ENCODE measurements around the gene ATG13. TPM values are rescaled to one million over a fixed set of nuclear protein-coding genes. Genes with fewer than 3 reads are reported as not detected.

Gene ATG13
- total RNA-seq, 1 donor from 2014 or later, result 78.5 TPM

- no peak for DNase-seq (ENCODE audit: low read depth)
Measured at GRCh38 chr11:46607516-46607915, 9.8 kb upstream of the ATG13 start.

- no peak for DNase-seq (ENCODE audit: low read depth)
Measured at GRCh38 chr11:46609386-46609785, 8.0 kb upstream of the ATG13 start.

- no peak for DNase-seq (ENCODE audit: low read depth)
Measured at GRCh38 chr11:46611526-46612304, 5.6 kb upstream of the ATG13 start.

DNA sequence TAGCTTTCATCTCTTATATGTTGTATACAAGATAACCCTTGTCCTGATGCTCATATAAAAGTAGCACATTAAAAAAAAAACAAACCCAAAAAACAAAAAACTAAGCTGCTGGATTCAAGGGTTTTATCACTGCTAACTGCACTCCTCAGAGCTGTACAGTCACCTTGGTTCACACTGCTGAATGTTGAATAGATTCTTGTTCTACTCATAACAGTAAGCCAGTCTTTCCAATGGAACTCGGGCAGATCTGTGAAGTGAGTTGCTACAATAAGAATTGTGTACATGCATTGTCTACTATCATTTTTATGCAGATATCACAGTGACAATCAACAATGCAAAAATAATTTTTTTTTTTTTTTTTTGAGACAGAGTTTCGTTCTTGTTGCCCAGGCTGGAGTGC, 5.0 kb upstream of the ATG13 start:
- DNase-seq (ENCODE audit: low read depth), result no peak

GRCh38 chr11:46615756-46616155, 1.6 kb upstream of the ATG13 start:
- DNase-seq (ENCODE audit: low read depth), result no peak

- peak; percentile 78 for DNase-seq (ENCODE audit: low read depth)
Measured at GRCh38 chr11:46616551-46617133, 711 bp upstream of the ATG13 start.

DNA sequence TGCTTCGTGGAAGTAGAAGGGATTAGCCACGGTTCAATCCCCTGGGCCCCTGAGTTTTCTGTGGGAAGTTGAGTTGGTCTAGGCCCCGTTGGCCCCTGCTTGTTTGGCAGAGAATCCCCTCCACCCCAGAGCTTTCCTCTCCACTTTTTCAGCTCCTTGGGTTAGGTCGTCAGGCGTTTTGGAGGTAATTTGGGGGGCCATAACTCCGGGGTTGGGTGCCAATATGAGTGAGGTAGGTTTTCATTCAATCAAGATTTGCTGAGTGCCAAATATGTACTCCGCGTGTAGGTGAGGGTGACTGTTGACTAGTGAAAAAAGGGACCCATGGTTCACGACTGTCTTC, 590 bp downstream of the ATG13 start:
- DNase-seq (ENCODE audit: low read depth), result no peak

- DNase-seq (ENCODE audit: low read depth), result no peak
Measured at GRCh38 chr11:46618837-46619236, 1.5 kb downstream of the ATG13 start.

GRCh38 chr11:46625406-46625805, 8.1 kb downstream of the ATG13 start:
- DNase-seq (ENCODE audit: low read depth), result no peak

- no peak for DNase-seq (ENCODE audit: low read depth)
Measured at GRCh38 chr11:46628961-46629360, 11.6 kb downstream of the ATG13 start.

DNA sequence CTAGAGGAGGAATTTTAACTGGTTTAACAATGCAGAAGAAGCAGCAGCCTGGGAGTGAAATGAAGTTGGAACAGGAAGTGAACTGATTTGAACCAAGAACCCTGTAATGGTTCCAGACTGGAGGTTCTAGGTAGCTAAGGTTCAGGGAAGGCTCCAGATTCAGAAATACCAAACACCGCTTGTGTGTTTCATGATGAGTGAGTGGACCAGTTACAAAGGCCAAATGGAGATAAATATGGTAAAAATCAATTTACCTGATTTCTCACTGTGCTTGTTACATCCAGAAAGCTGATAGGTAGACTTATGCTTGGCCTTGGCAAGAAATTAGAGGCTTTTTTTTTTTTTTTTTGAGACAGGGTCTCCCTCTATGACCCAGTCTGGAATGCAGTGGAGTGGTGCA, 12.9 kb downstream of the ATG13 start:
- DNase-seq (ENCODE audit: low read depth), result no peak

GRCh38 chr11:46631676-46632075, 14.3 kb downstream of the ATG13 start:
- DNase-seq (ENCODE audit: low read depth), result no peak

DNA sequence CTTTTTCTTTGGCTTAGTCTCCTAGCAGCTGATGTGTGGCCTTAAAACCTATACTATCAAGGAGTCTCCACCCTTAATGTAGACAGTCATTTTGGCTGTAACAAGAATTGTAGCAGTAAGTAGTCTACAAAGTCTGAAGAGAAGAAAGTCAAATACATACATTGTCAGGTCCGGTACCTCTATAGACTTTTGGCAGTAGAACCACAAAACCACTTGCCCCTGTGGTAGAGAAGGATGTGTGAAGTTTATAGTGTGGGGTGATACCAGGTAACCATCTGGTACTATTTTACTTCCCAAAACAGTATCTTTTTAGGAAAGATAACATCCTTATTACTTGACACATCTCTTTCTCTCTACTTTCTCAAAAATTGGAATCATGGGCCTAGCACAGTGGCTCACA, 15.1 kb downstream of the ATG13 start:
- DNase-seq (ENCODE audit: low read depth), result no peak

- DNase-seq (ENCODE audit: low read depth), result no peak
Measured at GRCh38 chr11:46633291-46634217, 16.2 kb downstream of the ATG13 start.

- no peak for DNase-seq (ENCODE audit: low read depth)
Measured at GRCh38 chr11:46635557-46636139, 18.3 kb downstream of the ATG13 start.

- DNase-seq (ENCODE audit: low read depth), result no peak
Measured at GRCh38 chr11:46637546-46637945, 20.2 kb downstream of the ATG13 start.

GRCh38 chr11:46639197-46639839, 22.0 kb downstream of the ATG13 start:
- DNase-seq (ENCODE audit: low read depth), result no peak

DNA sequence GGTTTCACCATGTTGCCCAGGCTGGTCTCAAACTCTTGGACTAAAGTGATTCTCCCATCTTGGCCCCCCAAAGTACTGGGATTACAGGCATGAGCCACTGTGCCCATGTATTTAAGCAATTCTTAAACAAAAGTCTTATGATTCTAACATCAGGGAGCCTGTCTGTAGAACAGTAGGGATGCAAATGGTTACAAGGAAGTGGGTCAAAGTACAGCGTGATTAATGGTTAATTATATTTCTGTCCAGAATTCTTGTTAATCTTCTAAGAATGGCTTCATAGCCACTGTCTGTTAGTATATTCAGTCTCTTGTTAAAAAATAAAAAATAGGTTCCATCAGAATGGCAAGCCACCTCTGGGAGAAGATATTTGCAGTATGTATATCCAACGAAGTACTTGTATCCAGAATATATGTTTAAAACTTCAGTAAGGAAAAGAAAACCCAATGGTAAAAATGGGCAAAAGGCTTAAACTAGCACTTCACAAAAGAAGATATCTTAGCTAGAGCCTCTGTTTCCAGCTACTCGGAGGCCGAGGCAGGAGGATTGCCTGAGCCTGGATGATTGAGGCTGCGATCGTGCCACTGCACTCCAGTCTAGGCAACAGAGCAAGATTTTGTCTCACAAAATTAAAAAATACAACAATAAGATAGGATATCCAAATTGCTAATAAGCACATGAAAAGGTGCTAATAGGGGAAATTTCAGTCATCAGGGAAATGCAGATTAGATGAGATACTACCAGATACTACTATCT, 22.9 kb downstream of the ATG13 start:
- DNase-seq (ENCODE audit: low read depth), result peak; percentile 47

DNA sequence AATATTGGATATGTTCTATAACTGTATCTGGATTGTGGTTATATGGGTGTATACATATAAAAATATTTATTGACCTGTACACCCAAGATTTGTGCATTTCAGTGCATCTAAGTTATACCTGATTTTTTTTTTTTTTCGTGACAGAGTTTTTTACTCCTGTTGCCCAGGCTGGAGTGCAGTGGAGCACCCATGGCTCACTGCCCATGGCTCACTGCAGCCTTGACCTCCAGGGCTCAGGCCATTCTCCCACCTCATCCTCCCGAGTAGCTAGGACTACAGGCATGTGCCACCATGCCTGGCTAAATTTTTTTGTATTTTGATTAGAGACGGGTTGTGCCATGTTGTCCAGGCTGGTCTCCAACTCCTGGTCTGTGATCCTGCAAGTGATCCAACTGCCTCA, 24.3 kb downstream of the ATG13 start:
- no peak for DNase-seq (ENCODE audit: low read depth)

- DNase-seq (ENCODE audit: low read depth), result no peak
Measured at GRCh38 chr11:46642627-46643335, 25.4 kb downstream of the ATG13 start.

Data from renal cortical epithelial cell (primary cell).